Measurements from ENCODE around the gene SH2D7. TPM values are rescaled to one million over a fixed set of nuclear protein-coding genes. Genes with fewer than 3 reads are reported as not detected.

SH2D7 gene
- polyA plus RNA-seq, 1 of the 3 experiments (the other 2 are of a cell fraction) = not detected

GRCh38 chr15:78069462-78070029, 22.8 kb upstream of the SH2D7 start:
- no peak for TF ChIP-seq NRF1 (IDR thresholded peaks at IDR 0.05; ENCODE audit: low read depth, low read length)
- no peak for TF ChIP-seq RFX5 (IDR thresholded peaks at IDR 0.05; ENCODE audit: low read length)
- TF ChIP-seq JUND (IDR thresholded peaks at IDR 0.05) = no peak
- TF ChIP-seq TCF12 (IDR thresholded peaks at IDR 0.05) = no peak
- TF ChIP-seq, protein P1, sequence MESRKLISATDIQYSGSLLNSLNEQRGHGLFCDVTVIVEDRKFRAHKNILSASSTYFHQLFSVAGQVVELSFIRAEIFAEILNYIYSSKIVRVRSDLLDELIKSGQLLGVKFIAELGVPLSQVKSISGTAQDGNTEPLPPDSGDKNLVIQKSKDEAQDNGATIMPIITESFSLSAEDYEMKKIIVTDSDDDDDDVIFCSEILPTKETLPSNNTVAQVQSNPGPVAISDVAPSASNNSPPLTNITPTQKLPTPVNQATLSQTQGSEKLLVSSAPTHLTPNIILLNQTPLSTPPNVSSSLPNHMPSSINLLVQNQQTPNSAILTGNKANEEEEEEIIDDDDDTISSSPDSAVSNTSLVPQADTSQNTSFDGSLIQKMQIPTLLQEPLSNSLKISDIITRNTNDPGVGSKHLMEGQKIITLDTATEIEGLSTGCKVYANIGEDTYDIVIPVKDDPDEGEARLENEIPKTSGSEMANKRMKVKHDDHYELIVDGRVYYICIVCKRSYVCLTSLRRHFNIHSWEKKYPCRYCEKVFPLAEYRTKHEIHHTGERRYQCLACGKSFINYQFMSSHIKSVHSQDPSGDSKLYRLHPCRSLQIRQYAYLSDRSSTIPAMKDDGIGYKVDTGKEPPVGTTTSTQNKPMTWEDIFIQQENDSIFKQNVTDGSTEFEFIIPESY (IDR thresholded peaks at IDR 0.05; ENCODE audit: borderline replicate concordance, low read depth) = no peak
- no peak for TF ChIP-seq ELF1 (IDR thresholded peaks at IDR 0.05)
- TF ChIP-seq, protein P2, sequence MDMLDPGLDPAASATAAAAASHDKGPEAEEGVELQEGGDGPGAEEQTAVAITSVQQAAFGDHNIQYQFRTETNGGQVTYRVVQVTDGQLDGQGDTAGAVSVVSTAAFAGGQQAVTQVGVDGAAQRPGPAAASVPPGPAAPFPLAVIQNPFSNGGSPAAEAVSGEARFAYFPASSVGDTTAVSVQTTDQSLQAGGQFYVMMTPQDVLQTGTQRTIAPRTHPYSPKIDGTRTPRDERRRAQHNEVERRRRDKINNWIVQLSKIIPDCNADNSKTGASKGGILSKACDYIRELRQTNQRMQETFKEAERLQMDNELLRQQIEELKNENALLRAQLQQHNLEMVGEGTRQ (IDR thresholded peaks at IDR 0.05; ENCODE audit: borderline replicate concordance, low read depth, low read length) = no peak
- TF ChIP-seq SMC3 (IDR thresholded peaks at IDR 0.05; ENCODE audit: low read depth, low read length) = no peak
- no peak for TF ChIP-seq GATA2 (CRISPR knock-in tag; IDR thresholded peaks at IDR 0.05)
- Histone ChIP-seq H4K20me1 (ENCODE audit: insufficient read depth) (peaks cover 24% of the 10 kb centered on the region), H3K36me3 (replicated peaks in 1 of 2; ENCODE audit: control insufficient read depth in 1 of 2, insufficient read depth in 2 of 2, low read length in 1 of 2) (peaks cover 0 to 4% of the 10 kb centered on the region in 2 experiments), H3K4me3 (ENCODE audit: low read depth in 2 of 2, low read length in 1 of 2) (no peak overlapping the region), H3K9me3 (no peaks in the 10 kb centered on the region), H3K9me2 (no peaks in the 10 kb centered on the region), H3K79me2 (ENCODE audit: insufficient read depth) (peaks cover 96% of the 10 kb centered on the region), H3K27me3 (ENCODE audit: insufficient read depth) (no peaks in the 10 kb centered on the region), H3K4me2 (peak overlapping the region; percentile 52; the same call in 1 of the 2 replicates), H3K4me1 (ENCODE audit: control insufficient read depth in 1 of 2, insufficient read depth in 2 of 2, low read depth in 1 of 2, low read length in 1 of 2) (peaks cover 63 to 79% of the 10 kb centered on the region in 2 experiments), H2AFZ (ENCODE audit: low read depth) (no peak overlapping the region), H3K9ac (no peak overlapping the region), H3F3A (replicated peaks; ENCODE audit: insufficient read depth) (peaks cover 32% of the 10 kb centered on the region), H3K27ac (ENCODE audit: low read depth in 2 of 2, low read length in 1 of 2) (peak overlapping the region; percentile 86 to 99; a peak in 3 of 4 replicates)
- ChIA-PET POLR2A (no interaction called here), CTCF (interaction anchor here (0.9 to 5.7 kb wide), 5 partner anchors 39 to 174 kb away, joined by 3 to 39 read pairs (median 3); no protein-coding TSS in a partner anchor)
- 97% methylated on average over 5 of the region's 5 CpGs for WGBS (ENCODE audit: low lambda C conversion rate)
- DNase-seq = no peak

- peak overlapping the region; percentile 86 to 99; a peak in 2 of 4 replicates for H3K27ac ChIP-seq (ENCODE audit: low read depth in 2 of 2, low read length in 1 of 2)
- no peak overlapping the region for H2AFZ ChIP-seq (ENCODE audit: low read depth)
- CTCF ChIA-PET = interaction anchor here (0.9 to 5.7 kb wide), 6 partner anchors 38 to 174 kb away, joined by 3 to 39 read pairs (median 6); no protein-coding TSS in a partner anchor
- TF ChIP-seq CHD2 (IDR thresholded peaks at IDR 0.05; ENCODE audit: low read length, partially characterized antibody) (no peak), MEF2A (IDR thresholded peaks at IDR 0.05; ENCODE audit: borderline replicate concordance, low read depth) (no peak)
- TF ChIP-seq, protein P3, sequence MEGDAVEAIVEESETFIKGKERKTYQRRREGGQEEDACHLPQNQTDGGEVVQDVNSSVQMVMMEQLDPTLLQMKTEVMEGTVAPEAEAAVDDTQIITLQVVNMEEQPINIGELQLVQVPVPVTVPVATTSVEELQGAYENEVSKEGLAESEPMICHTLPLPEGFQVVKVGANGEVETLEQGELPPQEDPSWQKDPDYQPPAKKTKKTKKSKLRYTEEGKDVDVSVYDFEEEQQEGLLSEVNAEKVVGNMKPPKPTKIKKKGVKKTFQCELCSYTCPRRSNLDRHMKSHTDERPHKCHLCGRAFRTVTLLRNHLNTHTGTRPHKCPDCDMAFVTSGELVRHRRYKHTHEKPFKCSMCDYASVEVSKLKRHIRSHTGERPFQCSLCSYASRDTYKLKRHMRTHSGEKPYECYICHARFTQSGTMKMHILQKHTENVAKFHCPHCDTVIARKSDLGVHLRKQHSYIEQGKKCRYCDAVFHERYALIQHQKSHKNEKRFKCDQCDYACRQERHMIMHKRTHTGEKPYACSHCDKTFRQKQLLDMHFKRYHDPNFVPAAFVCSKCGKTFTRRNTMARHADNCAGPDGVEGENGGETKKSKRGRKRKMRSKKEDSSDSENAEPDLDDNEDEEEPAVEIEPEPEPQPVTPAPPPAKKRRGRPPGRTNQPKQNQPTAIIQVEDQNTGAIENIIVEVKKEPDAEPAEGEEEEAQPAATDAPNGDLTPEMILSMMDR (IDR thresholded peaks at IDR 0.05) = no peak
- H3K79me2 ChIP-seq (ENCODE audit: insufficient read depth) = peaks cover 96% of the 10 kb centered on the region
- WGBS (ENCODE audit: low lambda C conversion rate) = 90% methylated on average over 4 of the region's 4 CpGs
- H3K9ac ChIP-seq = no peak overlapping the region
- 0 out of 2 replicates have a peak overlapping the region, but pooled peaks have one; percentile 38 for H3K4me2 ChIP-seq
- H3K9me2 ChIP-seq = no peaks in the 10 kb centered on the region
- no peak for DNase-seq
- peaks cover 33% of the 10 kb centered on the region for H3F3A ChIP-seq (replicated peaks; ENCODE audit: insufficient read depth)
- no peaks in the 10 kb centered on the region for H3K27me3 ChIP-seq (ENCODE audit: insufficient read depth)
- H4K20me1 ChIP-seq (ENCODE audit: insufficient read depth) = peaks cover 24% of the 10 kb centered on the region
- no peak overlapping the region for H3K4me3 ChIP-seq (ENCODE audit: low read depth in 2 of 2, low read length in 1 of 2)
- peaks cover 0 to 7% of the 10 kb centered on the region in 2 experiments for H3K36me3 ChIP-seq (replicated peaks in 1 of 2; ENCODE audit: control insufficient read depth in 1 of 2, insufficient read depth in 2 of 2, low read length in 1 of 2)
- H3K4me1 ChIP-seq (ENCODE audit: control insufficient read depth in 1 of 2, insufficient read depth in 2 of 2, low read depth in 1 of 2, low read length in 1 of 2) = peaks cover 58 to 73% of the 10 kb centered on the region in 2 experiments
- POLR2A ChIA-PET = no interaction called here
- no peaks in the 10 kb centered on the region for H3K9me3 ChIP-seq
Measured at GRCh38 chr15:78070049-78070700, 22.2 kb upstream of the SH2D7 start.

All from SK-N-SH (cell line).